Bronchial epithelial cell (primary cell): ENCODE results near the gene GRIP2. TPM values are rescaled to one million over a fixed set of nuclear protein-coding genes. Genes with fewer than 3 reads are reported as not detected.

Source experiments
- DNase-seq: peaks from one replicate; pipeline ENCODE4 v3.0.0-alpha.2; 2010; ENCODE audit warnings: low read depth
- FAIRE-seq: peaks from 2 replicates; lab custom pipeline; 2011; peaks lifted over from hg19 to GRCh38; lab: Jason Lieb, UNC
- H3K27me3 ChIP-seq: 2 replicates; pipeline ENCODE4 v1.5.1; 2011; ENCODE audit warnings: low read length; ENCODE audit not compliant: control insufficient read depth, insufficient read depth
- H3K36me3 ChIP-seq: 2 replicates; pipeline ENCODE4 v1.5.1; 2011; ENCODE audit warnings: low read length; ENCODE audit not compliant: control insufficient read depth, insufficient read depth
- H3K4me3 ChIP-seq: 2 replicates; pipeline ENCODE4 v1.5.1; 2011; ENCODE audit warnings: mild to moderate bottlenecking, low read depth, low read length, control low read depth
- total RNA-seq: library from RNA; depleted of rRNA; stranded (reverse); fragments of >200 nt; gene quantifications from 2 replicates; pipeline ENCODE4 v1.2.1, GENCODE V29; 2014
- TF ChIP-seq, protein P1 (sequence below): IDR thresholded peaks from 2 replicates; pipeline ENCODE4 v1.5.1; 2011; ENCODE audit warnings: mild to moderate bottlenecking, moderate library complexity, low read length, control low read depth, inconsistent platforms; ENCODE audit not compliant: insufficient read depth, severe bottlenecking

Gene GRIP2
- total RNA-seq, 1 donor from 2014 or later = under 0.01 TPM

DNA sequence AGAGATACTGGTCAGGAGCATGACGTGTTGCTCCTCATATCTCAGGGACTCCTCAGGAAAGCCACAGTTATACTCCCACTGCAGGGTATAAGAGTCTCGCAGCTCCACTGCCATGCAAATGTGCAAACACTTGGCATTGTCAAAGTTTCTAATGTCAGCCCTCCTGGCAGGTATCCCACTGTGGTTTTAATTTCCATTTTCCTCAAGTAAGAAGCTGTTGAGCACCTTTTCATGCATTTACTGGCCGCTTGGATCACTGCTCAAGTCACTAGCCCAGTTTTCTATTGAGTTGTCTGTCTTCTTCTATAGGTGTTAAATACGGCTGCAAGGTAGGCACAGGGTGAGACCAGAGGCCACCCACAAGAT is 41.9 kb upstream of the GRIP2 start:
- TF ChIP-seq, protein P1, sequence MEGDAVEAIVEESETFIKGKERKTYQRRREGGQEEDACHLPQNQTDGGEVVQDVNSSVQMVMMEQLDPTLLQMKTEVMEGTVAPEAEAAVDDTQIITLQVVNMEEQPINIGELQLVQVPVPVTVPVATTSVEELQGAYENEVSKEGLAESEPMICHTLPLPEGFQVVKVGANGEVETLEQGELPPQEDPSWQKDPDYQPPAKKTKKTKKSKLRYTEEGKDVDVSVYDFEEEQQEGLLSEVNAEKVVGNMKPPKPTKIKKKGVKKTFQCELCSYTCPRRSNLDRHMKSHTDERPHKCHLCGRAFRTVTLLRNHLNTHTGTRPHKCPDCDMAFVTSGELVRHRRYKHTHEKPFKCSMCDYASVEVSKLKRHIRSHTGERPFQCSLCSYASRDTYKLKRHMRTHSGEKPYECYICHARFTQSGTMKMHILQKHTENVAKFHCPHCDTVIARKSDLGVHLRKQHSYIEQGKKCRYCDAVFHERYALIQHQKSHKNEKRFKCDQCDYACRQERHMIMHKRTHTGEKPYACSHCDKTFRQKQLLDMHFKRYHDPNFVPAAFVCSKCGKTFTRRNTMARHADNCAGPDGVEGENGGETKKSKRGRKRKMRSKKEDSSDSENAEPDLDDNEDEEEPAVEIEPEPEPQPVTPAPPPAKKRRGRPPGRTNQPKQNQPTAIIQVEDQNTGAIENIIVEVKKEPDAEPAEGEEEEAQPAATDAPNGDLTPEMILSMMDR = no peak
- Histone ChIP-seq H3K4me3 (no peak overlapping the region), H3K36me3 (no peaks in the 10 kb centered on the region), H3K27me3 (peaks cover 9% of the 10 kb centered on the region)
- DNase-seq (no peak), FAIRE-seq (no peak)

DNA sequence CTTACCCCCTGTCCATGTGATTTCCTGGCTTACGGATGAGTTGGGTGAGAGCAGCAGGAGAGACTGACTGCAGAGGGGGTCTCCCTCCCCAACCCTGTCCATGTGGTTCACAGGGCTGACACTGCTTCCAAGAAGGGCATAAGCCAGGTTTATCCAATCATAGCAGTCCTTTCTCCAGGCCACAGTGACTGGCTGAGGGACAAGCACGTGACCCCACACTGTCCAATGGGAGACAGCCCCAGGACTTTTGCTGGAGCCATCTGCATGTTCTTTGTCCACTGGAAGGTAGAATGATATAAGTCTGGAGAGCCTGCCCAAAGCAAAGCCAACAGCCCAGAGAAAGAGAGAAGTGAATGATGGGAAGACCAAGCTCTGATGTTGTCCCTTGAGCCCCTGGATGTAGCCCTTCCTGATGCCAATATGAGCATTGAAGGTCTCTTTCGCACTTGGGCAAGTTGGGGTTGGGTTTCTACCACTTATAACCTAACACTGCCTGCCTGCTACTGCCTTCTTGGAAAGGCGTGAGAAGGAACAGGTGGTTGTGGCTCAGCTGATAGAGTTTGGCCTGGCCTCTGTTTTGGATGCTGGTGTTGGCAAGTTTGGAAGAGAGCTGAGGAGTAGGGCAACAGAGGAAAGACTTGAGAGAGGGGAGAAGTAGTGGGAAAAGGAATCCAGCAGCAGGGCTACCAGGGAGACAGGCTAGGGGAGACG is 41.3 kb upstream of the GRIP2 start:
- no peak for FAIRE-seq
- H3K27me3 ChIP-seq = peaks cover 11% of the 10 kb centered on the region

DNA sequence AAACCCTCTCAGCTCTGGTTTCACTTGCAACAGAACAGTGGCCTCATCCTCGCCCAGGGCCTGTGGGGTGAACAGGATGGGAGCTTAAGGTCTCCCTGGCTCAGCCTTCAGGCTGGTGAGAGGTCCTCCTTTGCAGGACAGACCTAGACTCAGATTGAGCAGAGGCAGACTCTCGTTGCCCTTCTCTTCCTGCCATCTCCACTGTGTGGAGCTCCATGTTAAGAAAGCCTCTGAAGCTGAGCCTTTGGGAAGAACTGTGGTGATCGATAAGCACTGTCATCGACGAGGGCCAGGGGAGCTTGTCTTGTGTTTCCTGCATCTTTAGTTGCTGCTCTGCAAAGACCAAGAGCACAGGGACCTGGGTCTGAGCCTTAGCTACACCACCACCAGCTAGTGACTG is 37.8 kb upstream of the GRIP2 start:
- DNase-seq (no peak), FAIRE-seq (no peak)
- TF ChIP-seq, protein P1 = no peak

More for the DNA sequence above, 41.3 kb upstream of the GRIP2 start:
- Histone ChIP-seq H3K36me3 (no peaks in the 10 kb centered on the region), H3K4me3 (no peak overlapping the region)
- DNase-seq = no peak
- TF ChIP-seq, protein P1 = no peak

DNA sequence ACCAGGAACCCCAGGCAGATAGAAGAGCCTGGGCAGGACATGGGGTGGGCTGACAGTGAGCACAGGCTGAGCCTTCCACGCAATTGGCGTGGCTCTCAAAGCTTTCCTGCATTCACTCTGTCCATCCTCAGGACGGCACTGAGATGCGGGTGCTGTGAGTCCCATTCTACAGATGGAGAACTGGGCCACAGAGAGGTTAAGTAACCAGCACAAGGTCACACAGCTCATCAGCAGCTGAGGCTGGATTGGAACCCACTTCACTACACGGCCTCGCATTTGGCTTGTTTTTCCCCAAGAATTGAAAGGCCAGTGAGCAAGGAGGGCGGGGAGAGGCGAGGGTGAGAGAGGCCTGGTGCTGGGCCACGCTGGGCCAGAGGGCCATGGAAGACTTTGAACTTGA is 36.0 kb upstream of the GRIP2 start:
- Histone ChIP-seq H3K36me3 (no peaks in the 10 kb centered on the region), H3K27me3 (peaks cover 8% of the 10 kb centered on the region), H3K4me3 (no peak overlapping the region)
- TF ChIP-seq, protein P1 = no peak
- FAIRE-seq (no peak), DNase-seq (no peak)

More for the DNA sequence above, 37.8 kb upstream of the GRIP2 start:
- Histone ChIP-seq H3K36me3 (no peaks in the 10 kb centered on the region), H3K4me3 (no peak overlapping the region), H3K27me3 (peaks cover 14% of the 10 kb centered on the region)

DNA sequence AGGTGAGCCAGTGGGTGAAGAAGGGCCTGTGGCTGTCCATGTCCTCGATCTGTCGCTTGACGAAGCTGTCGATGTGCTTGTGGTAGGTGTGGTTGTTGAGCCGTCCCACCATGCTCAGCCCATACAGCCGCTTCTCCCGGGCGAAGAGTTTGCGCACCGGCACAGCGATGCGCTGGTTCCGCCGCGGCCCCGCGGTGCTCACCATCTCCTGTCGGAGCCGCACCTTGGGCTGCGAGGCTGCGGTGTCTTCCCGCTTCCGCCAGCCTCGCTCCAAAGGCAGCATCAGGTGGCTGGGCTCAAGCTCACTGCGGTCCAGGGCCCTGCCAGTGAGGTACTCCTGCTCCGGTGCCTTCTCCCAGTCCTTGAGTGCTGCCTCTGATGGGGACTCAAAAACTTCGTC is 34.0 kb upstream of the GRIP2 start:
- TF ChIP-seq, protein P1 = no peak
- peak; percentile 18 for FAIRE-seq
- no peaks in the 10 kb centered on the region for H3K36me3 ChIP-seq
- no peak overlapping the region for H3K4me3 ChIP-seq
- no peak for DNase-seq
- H3K27me3 ChIP-seq = peaks cover 10% of the 10 kb centered on the region

DNA sequence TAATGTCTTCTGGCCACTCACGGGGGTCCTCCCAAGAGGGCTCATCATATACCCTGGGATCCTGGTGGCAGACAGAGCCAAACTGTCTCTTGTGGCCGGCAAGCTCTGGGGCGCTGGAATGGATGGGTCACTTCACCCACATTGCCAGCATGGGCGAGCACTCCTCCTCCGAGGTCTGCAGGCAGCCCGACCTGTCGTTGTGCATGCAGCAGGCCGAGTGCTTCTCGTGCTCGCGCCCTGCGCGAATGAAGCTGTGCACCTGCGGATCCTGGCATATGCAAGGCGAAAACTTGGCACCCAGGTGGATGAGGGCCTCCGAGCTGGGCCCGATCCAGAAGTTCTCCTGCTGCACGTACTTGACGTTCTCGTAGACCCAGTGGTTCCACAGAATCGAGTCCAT is 33.6 kb upstream of the GRIP2 start:
- FAIRE-seq (peak; percentile 66), DNase-seq (no peak)
- Histone ChIP-seq H3K27me3 (peaks cover 10% of the 10 kb centered on the region), H3K4me3 (no peak overlapping the region), H3K36me3 (no peaks in the 10 kb centered on the region)
- TF ChIP-seq, protein P1 = no peak
